Measurements from ENCODE around the gene TEAD3. TPM values are rescaled to one million over a fixed set of nuclear protein-coding genes. Genes with fewer than 3 reads are reported as not detected.

The TEAD3 gene
- total RNA-seq, result 0.27 and 0.36 TPM in 2 replicates

DNA sequence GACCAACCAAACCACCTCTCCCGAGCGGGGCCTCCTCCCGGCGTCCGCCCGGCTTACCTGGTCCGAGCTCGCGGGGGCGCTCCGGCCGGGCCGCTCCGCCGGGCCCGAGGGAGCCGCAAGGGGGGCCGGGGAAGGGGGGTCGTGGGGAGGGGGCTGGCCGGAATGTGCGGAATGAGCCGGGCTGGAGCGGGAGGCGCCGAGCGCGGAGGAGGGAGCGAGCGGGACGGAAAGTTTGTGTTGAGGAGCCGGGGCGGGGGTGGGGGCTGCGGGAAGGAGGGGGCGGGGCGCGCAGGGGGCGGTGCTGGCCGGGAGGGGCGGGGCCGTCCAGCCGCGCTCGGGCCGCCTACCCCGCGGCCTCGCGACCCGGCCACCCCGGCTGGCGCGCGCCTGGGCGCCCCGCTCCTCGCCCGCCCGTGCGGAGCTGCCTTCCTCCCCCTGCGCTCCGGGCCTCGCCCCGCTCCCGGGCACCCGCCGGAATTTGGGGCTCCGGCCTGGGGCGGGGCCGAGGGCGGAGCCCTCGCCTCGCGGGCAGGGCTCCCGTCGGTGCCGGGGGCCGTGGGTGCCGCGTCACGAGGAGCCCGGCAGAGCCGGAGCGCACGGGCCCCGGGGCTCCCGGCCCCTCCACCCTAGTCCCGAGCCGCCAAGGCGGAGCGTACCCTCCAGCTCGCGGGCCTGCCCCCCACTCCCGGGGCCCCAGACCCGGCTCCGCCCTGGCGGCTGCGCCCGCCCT, at the start of gene TEAD3:
Gene TEAD3 (minus strand): TSS at position 239 of the 730 bp plus-strand sequence.

GRCh38 chr6:35512740-35513139, 15.9 kb upstream of the TEAD3 start, which contains the start of gene TULP1:
Gene TULP1 (minus strand): TSS chr6:35512896. CDS start chr6:35512858, 38 bp downstream.

DNA sequence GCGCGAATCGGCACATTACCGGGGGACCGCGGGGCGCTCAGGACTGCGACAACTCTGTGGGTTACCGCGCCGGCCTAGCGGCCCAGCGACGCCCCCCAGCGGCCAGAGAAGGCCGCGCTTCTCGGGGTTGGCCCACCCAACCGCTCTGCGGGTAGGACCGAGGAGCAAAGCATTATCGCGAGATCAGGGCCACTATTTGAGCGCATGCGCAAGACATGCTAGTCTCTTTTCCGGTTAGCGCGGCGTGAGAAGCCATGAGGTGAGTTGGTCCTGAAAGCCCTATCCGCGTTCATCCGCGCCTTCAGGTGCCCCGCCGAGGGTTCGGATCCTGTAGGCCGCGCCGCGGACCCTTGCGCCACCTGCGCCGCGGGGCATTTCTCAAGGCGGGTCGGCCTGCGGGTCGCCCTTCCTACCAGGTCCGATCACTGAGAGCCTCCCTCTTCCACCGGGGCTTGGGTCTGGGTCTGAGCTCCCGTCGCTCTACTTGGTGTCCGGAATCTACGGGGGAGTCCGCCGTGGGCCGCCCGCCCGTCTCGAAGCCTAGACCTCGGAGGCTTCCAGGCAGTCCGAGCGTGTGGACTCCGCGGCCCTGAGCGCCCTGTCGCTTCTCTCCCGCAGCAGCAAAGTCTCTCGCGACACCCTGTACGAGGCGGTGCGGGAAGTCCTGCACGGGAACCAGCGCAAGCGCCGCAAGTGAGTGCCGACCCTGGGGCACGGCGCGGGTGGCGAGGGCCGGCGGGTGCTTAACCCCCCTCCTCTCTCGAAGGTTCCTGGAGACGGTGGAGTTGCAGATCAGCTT, 28.5 kb downstream of the TEAD3 start, which contains the start of gene RPL10A:
Gene RPL10A (plus strand): TSS at position 221 of the 799 bp plus-strand sequence. CDS start 34 bp downstream, at position 255.

GRCh38 chr6:35452183-35453090, 44.4 kb downstream of the TEAD3 start, which contains the start of gene FANCE:
Gene FANCE (plus strand): TSS chr6:35452338. CDS start chr6:35452546, 208 bp downstream.

Small RNA genes within 50 kb of the gene (small RNA-seq; reads per million reads assigned to genes)
- not detected for gene MIR7111

Other genes with a start within 250 kb of the TEAD3 start
- 13.2 and 17.4 TPM in 2 replicates for gene ZNF76, start 237.3 kb downstream of the TEAD3 start, total RNA-seq
- gene DEF6, start 199.3 kb downstream of the TEAD3 start, total RNA-seq, result 0.13 and 0.65 TPM in 2 replicates
- gene PPARD, start 154.5 kb downstream of the TEAD3 start, total RNA-seq, result 5.2 and 6.6 TPM in 2 replicates
- 6.9 and 8.5 TPM in 2 replicates for gene FANCE, start 44.7 kb downstream of the TEAD3 start, total RNA-seq
- gene RPL10A, start 28.7 kb downstream of the TEAD3 start, total RNA-seq, result 1,176 and 1,523 TPM in 2 replicates
- not detected in 2 replicates for gene TULP1, start 15.8 kb upstream of the TEAD3 start, total RNA-seq
- 48.0 and 64.5 TPM in 2 replicates for gene FKBP5, start 191.8 kb upstream of the TEAD3 start, total RNA-seq
- 0.13 TPM in 1 of 2 replicates, not detected in the other for gene ARMC12, start 240.0 kb upstream of the TEAD3 start, total RNA-seq